HepG2 (cell line): ENCODE measurements around the gene VCL. TPM values are rescaled to one million over a fixed set of nuclear protein-coding genes. Genes with fewer than 3 reads are reported as not detected.

ENCODE experiments used
- ARID2 ChIP-seq: sonication (generic); formaldehyde crosslinking; IDR thresholded peaks from 2 replicates; pipeline ENCODE4 v1.8.1; 2022; ENCODE audit warnings: mild to moderate bottlenecking, missing genetic modification reagents, borderline replicate concordance
- ARNT2 ChIP-seq: sonication (generic); formaldehyde crosslinking; IDR thresholded peaks from 2 replicates; pipeline ENCODE4 v1.8.0; 2022; ENCODE audit warnings: mild to moderate bottlenecking, low read depth, missing genetic modification reagents, moderate library complexity
- BRF2 ChIP-seq: sonication (generic); formaldehyde crosslinking; IDR thresholded peaks from 2 replicates; pipeline ENCODE4 v1.8.1; 2022; ENCODE audit warnings: mild to moderate bottlenecking, missing genetic modification reagents
- HNRNPLL ChIP-seq: fragments of 200-400 bp; formaldehyde crosslinking; IDR thresholded peaks from 2 replicates; pipeline ENCODE4 v1.6.1; 2017; ENCODE audit warnings: mild to moderate bottlenecking, low read depth, low read length; ENCODE audit not compliant: poor library complexity, severe bottlenecking
- HOXA3 ChIP-seq: sonication (generic); formaldehyde crosslinking; IDR thresholded peaks from 2 replicates; pipeline ENCODE4 v1.5.0; 2020; ENCODE audit warnings: missing genetic modification reagents
- IKZF5 ChIP-seq: IDR thresholded peaks from 2 replicates; pipeline ENCODE4 v1.6.1; 2018; ENCODE audit warnings: missing genetic modification reagents, mild to moderate bottlenecking, missing compliant biosample characterization
- KDM1A ChIP-seq: IDR thresholded peaks from 2 replicates; pipeline ENCODE4 v1.6.1; 2016; ENCODE audit warnings: missing compliant biosample characterization
- PITX1 ChIP-seq: sonication (generic); formaldehyde crosslinking; IDR thresholded peaks from 2 replicates; pipeline ENCODE4 v1.5.1; 2020; ENCODE audit warnings: mild to moderate bottlenecking, missing genetic modification reagents
- RBM39 ChIP-seq: fragments of 200-400 bp; formaldehyde crosslinking; IDR thresholded peaks from one replicate; pipeline ENCODE4 v1.6.1; 2018; ENCODE audit warnings: antibody characterized with exemption, mild to moderate bottlenecking, low read depth, low read length; ENCODE audit not compliant: poor library complexity, severe bottlenecking
- RCOR2 ChIP-seq: IDR thresholded peaks from 2 replicates; pipeline ENCODE4 v1.6.1; 2016; ENCODE audit warnings: missing biosample characterization, missing genetic modification reagents
- UBTF ChIP-seq: sonication (generic); formaldehyde crosslinking; IDR thresholded peaks from 2 replicates; pipeline ENCODE4 v1.4.0; 2020; ENCODE audit warnings: mild to moderate bottlenecking, missing genetic modification reagents
- XRCC5 ChIP-seq: fragments of 200-400 bp; formaldehyde crosslinking; optimal IDR thresholded peaks from 2 replicates; pipeline ENCODE3; 2017; ENCODE audit warnings: mild to moderate bottlenecking, low read length
- ZBTB43 ChIP-seq: sonication (generic); formaldehyde crosslinking; conservative IDR thresholded peaks from 2 replicates; pipeline ENCODE4 v1.4.0; 2020; ENCODE audit warnings: missing genetic modification reagents
- ZNF138 ChIP-seq: sonication (generic); formaldehyde crosslinking; IDR thresholded peaks from 2 replicates; pipeline ENCODE4 v1.5.0; 2020; ENCODE audit warnings: mild to moderate bottlenecking, low read depth, missing genetic modification reagents
- ZNF280B ChIP-seq: sonication (generic); formaldehyde crosslinking; IDR thresholded peaks from 2 replicates; pipeline ENCODE4 v1.5.0; 2020; ENCODE audit warnings: missing genetic modification reagents, mild to moderate bottlenecking, borderline replicate concordance
- ZNF556 ChIP-seq: sonication (generic); formaldehyde crosslinking; IDR thresholded peaks from 2 replicates; pipeline ENCODE4 v1.4.0; 2020; ENCODE audit warnings: mild to moderate bottlenecking, missing genetic modification reagents, borderline replicate concordance
- ZNF639 ChIP-seq: conservative IDR thresholded peaks from 2 replicates; pipeline ENCODE4 v1.6.1; 2018; ENCODE audit warnings: missing genetic modification reagents
- ZNF709 ChIP-seq: sonication (generic); formaldehyde crosslinking; IDR thresholded peaks from 2 replicates; pipeline ENCODE4 v1.5.0; 2020; ENCODE audit warnings: mild to moderate bottlenecking, missing genetic modification reagents
- ZSCAN30 ChIP-seq: sonication (generic); formaldehyde crosslinking; IDR thresholded peaks from 2 replicates; pipeline ENCODE4 v1.5.0; 2020; ENCODE audit warnings: mild to moderate bottlenecking, missing genetic modification reagents
- polyA plus RNA-seq, 8 experiments: library from polyadenylated mRNA; depleted of rRNA in 3 of 8; stranded (reverse) in 7 of 8; unstranded in 1 of 8; fragments of >200 nt; fragmentation: Illumina TruSeq in 4 of 8; extraction: Trizol in 4 of 8; gene quantifications; 2 replicates each; pipeline versions ENCODE4 v1.2.1 to v1.2.3, GENCODE V29; 2011 to 2016; ENCODE audit warnings: low read depth in 4 of 8, missing spikeins in 1 of 8, mixed read lengths in 1 of 8; ENCODE audit not compliant: insufficient read depth in 1 of 8
- total RNA-seq, 5 experiments: library from RNA; depleted of rRNA; stranded (reverse); fragments of >200 nt; fragmentation: Illumina TruSeq; extraction: Trizol; gene quantifications; 2 replicates each; pipeline ENCODE4 v1.2.3, GENCODE V29; 2016; ENCODE audit warnings: low read depth in 1 of 5

The VCL gene
- total and polyA plus RNA-seq, 2 of the 13 experiments (the other 11 are each of a cell fraction or from before 2014, with no cell fraction given) = 17.3 to 26.9 TPM

GRCh38 chr10:73997787-73998622 is at the start of gene VCL (continued):
- TF ChIP-seq ZNF280B (CRISPR knock-in tag) (peak; percentile 60; the same call in 1 of the 2 replicates), ZNF639 (CRISPR knock-in tag) (0 out of 2 replicates have a peak, but pooled peaks have one; percentile 39), RCOR2 (CRISPR knock-in tag) (peak; percentile 44; the same call in 1 of the 2 replicates), HOXA3 (CRISPR knock-in tag) (peak; percentile 24; the same call in 1 of the 2 replicates), ZBTB43 (CRISPR knock-in tag) (peak; percentile 20; the same call in 1 of the 2 replicates), ZNF138 (CRISPR knock-in tag) (no peak), KDM1A (peak; percentile 81), ARNT2 (CRISPR knock-in tag) (peak; percentile 60; the same call in 1 of the 2 replicates), HNRNPLL (peak; percentile 92), ARID2 (CRISPR knock-in tag) (peak; percentile 84; the same call in 1 of the 2 replicates), RBM39 (peak; percentile 76), BRF2 (0 out of 2 replicates have a peak, but pooled peaks have one; percentile 32), XRCC5 (peak; percentile 60), ZSCAN30 (no peak), ZNF709 (CRISPR knock-in tag) (peak; percentile 84; the same call in 1 of the 2 replicates), PITX1 (CRISPR knock-in tag) (no peak), IKZF5 (CRISPR knock-in tag) (peak; percentile 59; the same call in 1 of the 2 replicates), ZNF556 (CRISPR knock-in tag) (0 out of 2 replicates have a peak, but pooled peaks have one; percentile 58), UBTF (peak; percentile 94)
